Measurements from ENCODE around the gene TPSD1.

DNA sequence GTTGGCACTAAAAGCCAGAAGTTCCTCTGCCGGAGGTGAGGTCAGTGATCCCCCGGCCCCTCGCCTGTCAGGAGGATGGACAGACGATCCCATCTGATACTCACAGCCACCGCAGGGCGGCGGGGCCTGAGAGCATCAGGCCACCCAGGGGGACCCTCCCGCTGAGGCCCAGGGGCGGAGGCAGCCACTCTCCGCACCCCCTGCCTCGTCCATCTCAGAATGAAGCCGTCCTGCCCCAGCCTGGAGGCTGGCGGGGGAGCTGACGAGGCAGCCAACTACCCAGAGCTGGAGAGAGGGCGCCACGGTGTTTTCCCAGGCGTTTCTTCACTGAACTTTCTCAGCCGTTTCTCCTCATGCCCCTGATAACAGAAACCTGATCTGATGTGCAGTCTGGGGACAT lies 22.6 kb downstream of the TPSD1 start:
- TF ChIP-seq POLR2AphosphoS5 (IDR thresholded peaks at IDR 0.05; ENCODE audit: low read depth) = no peak
- TF ChIP-seq, protein P1, sequence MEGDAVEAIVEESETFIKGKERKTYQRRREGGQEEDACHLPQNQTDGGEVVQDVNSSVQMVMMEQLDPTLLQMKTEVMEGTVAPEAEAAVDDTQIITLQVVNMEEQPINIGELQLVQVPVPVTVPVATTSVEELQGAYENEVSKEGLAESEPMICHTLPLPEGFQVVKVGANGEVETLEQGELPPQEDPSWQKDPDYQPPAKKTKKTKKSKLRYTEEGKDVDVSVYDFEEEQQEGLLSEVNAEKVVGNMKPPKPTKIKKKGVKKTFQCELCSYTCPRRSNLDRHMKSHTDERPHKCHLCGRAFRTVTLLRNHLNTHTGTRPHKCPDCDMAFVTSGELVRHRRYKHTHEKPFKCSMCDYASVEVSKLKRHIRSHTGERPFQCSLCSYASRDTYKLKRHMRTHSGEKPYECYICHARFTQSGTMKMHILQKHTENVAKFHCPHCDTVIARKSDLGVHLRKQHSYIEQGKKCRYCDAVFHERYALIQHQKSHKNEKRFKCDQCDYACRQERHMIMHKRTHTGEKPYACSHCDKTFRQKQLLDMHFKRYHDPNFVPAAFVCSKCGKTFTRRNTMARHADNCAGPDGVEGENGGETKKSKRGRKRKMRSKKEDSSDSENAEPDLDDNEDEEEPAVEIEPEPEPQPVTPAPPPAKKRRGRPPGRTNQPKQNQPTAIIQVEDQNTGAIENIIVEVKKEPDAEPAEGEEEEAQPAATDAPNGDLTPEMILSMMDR (IDR thresholded peaks at IDR 0.05; ENCODE audit: insufficient read depth, low read length) = no peak
- no peak for TF ChIP-seq SPI1 (IDR thresholded peaks at IDR 0.05; ENCODE audit: borderline replicate concordance, low read depth)
- no peak for TF ChIP-seq GABPA (IDR thresholded peaks at IDR 0.05; ENCODE audit: low read depth)
